Gastroesophageal sphincter (tissue), 4 donors: ENCODE data around the gene SGMS2. TPM values are rescaled to one million over a fixed set of nuclear protein-coding genes. Genes with fewer than 3 reads are reported as not detected.

ENCODE experiments used
- ATAC-seq: fragments of 150-250 bp; one replicate; pipeline ENCODE4 v1.9.1; 2016; ENCODE audit warnings: mild to moderate bottlenecking, moderate library complexity
- H3K27ac ChIP-seq, 4 donors: fragments of 200-600 bp; sonication (generic) in 3 of 4; 1 replicate in 3 of 4; 2 replicates in 1 of 4; pipeline ENCODE4 v1.5.1; 2016 to 2019
- H3K27me3 ChIP-seq: fragments of 200-600 bp; sonication (generic); one replicate; pipeline ENCODE4 v1.5.1; 2019
- H3K36me3 ChIP-seq, 2 donors: fragments of 200-600 bp; sonication (generic); one replicate each; pipeline ENCODE4 v1.5.1; 2019; ENCODE audit warnings: control low read depth in 1 of 2
- H3K4me1 ChIP-seq, 3 donors: fragments of 200-600 bp; sonication (generic); 1 replicate in 2 of 3; 2 replicates in 1 of 3; pipeline ENCODE4 v1.5.1; 2016 to 2019; ENCODE audit warnings: control low read depth in 2 of 3
- H3K4me3 ChIP-seq, 2 donors: fragments of 200-600 bp; sonication (generic); one replicate each; pipeline ENCODE4 v1.5.1; 2019; ENCODE audit warnings: mild to moderate bottlenecking in 1 of 2, moderate library complexity in 1 of 2
- H3K9me3 ChIP-seq, 3 donors: fragments of 200-600 bp; sonication (generic); one replicate each; pipeline ENCODE4 v1.5.1; 2017 to 2019; ENCODE audit warnings: control low read depth in 2 of 3
- CTCF ChIP-seq, 4 experiments: fragments of 200-600 bp in 2 of 4; fragments of 450-650 bp in 2 of 4; sonication (generic) in 1 of 4; IDR thresholded peaks; one replicate each; pipeline ENCODE4 v1.5.1; 2017 to 2019; ENCODE audit warnings: antibody characterized with exemption in 4 of 4, mild to moderate bottlenecking in 2 of 4, moderate library complexity in 2 of 4
- EP300 ChIP-seq: sonication (generic); formaldehyde crosslinking; IDR thresholded peaks from one replicate; pipeline ENCODE4 v1.6.1; 2017; ENCODE audit warnings: antibody characterized with exemption, mild to moderate bottlenecking
- POLR2A ChIP-seq, 2 donors: fragments of 450-650 bp; IDR thresholded peaks; one replicate each; pipeline ENCODE4 v1.6.1; 2017; ENCODE audit warnings: antibody characterized with exemption in 2 of 2, mild to moderate bottlenecking in 2 of 2, moderate library complexity in 1 of 2
- POLR2AphosphoS5 ChIP-seq: sonication (generic); formaldehyde crosslinking; IDR thresholded peaks from one replicate; pipeline ENCODE4 v1.6.1; 2017; ENCODE audit warnings: antibody characterized with exemption
- WGBS, 2 donors: methylation state at CpG; one replicate each; pipeline ENCODE4 v1.1.5; 2018; ENCODE audit warnings: low coverage in 1 of 2; 5-methylcytosine and 5-hydroxymethylcytosine counted together
- total RNA-seq, 4 donors: library from RNA; depleted of rRNA; stranded (reverse); fragments of >200 nt; gene quantifications; one replicate each; pipeline ENCODE4 v1.1.0, GENCODE V29; 2016

SGMS2 gene
- total RNA-seq, 4 donors from 2014 or later: 170 to 499 (median 277) TPM

- H3K9me3 ChIP-seq: no peaks in the 10 kb centered on the region
- no peaks in the 10 kb centered on the region for H3K27me3 ChIP-seq
- ATAC-seq: no peak
- TF ChIP-seq CTCF (IDR thresholded peaks at IDR 0.05) (no peak), POLR2AphosphoS5 (no peak), EP300 (no peak), POLR2A (IDR thresholded peaks at IDR 0.05) (no peak)
- H3K4me3 ChIP-seq: no peak overlapping the region
- H3K27ac ChIP-seq: no peak overlapping the region
- no peaks in the 10 kb centered on the region for H3K4me1 ChIP-seq
- H3K36me3 ChIP-seq: no peaks in the 10 kb centered on the region
- WGBS, 2 donors: 45 to 50% methylated on average over 1 of the region's 1 CpG
Observed at GRCh38 chr4:107815158-107815557, 9.6 kb upstream of the SGMS2 start.

GRCh38 chr4:107818301-107818910, 6.3 kb upstream of the SGMS2 start:
- H3K4me3 ChIP-seq: no peak overlapping the region
- TF ChIP-seq EP300 (no peak), CTCF (IDR thresholded peaks at IDR 0.05) (no peak), POLR2A (IDR thresholded peaks at IDR 0.05) (no peak)
- no peak overlapping the region for H3K27ac ChIP-seq
- H3K36me3 ChIP-seq: no peaks in the 10 kb centered on the region
- no peaks in the 10 kb centered on the region for H3K9me3 ChIP-seq
- ATAC-seq: no peak
- 82 to 86% methylated on average over 1 to 3 of the region's 3 CpGs for WGBS, 2 donors
- H3K27me3 ChIP-seq: no peaks in the 10 kb centered on the region
- H3K4me1 ChIP-seq: no peaks in the 10 kb centered on the region

GRCh38 chr4:107823870-107824349, 822 bp upstream of the SGMS2 start:
- TF ChIP-seq POLR2A (IDR thresholded peaks at IDR 0.05): no peak
- TF ChIP-seq POLR2AphosphoS5: peak; percentile 65
- H3K27me3 ChIP-seq: no peaks in the 10 kb centered on the region
- no peak for ATAC-seq
- no peaks in the 10 kb centered on the region for H3K9me3 ChIP-seq
- 39 to 40% methylated on average over 3 to 11 of the region's 11 CpGs for WGBS, 2 donors
- peak overlapping the region; percentile 80 to 83 for H3K4me3 ChIP-seq
- H3K4me1 ChIP-seq: peaks cover 0 to 40% (median 0%) of the 10 kb centered on the region in 3 donors
- no peaks in the 10 kb centered on the region for H3K36me3 ChIP-seq
- H3K27ac ChIP-seq: peak overlapping the region; percentile 91 to 99 (median 97)

GRCh38 chr4:107825072-107825824, 516 bp downstream of the SGMS2 start:
- no peaks in the 10 kb centered on the region for H3K9me3 ChIP-seq
- H3K4me1 ChIP-seq: peaks cover 0 to 43% (median 0%) of the 10 kb centered on the region in 3 donors
- no peak for TF ChIP-seq POLR2A (IDR thresholded peaks at IDR 0.05)
- TF ChIP-seq EP300: no peak
- peak; percentile 28 for TF ChIP-seq POLR2AphosphoS5
- TF ChIP-seq CTCF (IDR thresholded peaks at IDR 0.05): peak in 2 of 4 experiments; percentile 0 to 13
- ATAC-seq: peak; percentile 66
- no peaks in the 10 kb centered on the region for H3K36me3 ChIP-seq
- H3K27me3 ChIP-seq: no peaks in the 10 kb centered on the region
- H3K4me3 ChIP-seq: peak overlapping the region; percentile 80 to 83
- WGBS, 2 donors: 0 to 3% methylated on average over 6 to 9 of the region's 39 CpGs
- H3K27ac ChIP-seq: peak overlapping the region; percentile 91 to 99 (median 97)

GRCh38 chr4:107826421-107826980, 1.8 kb downstream of the SGMS2 start:
- Histone ChIP-seq H3K4me1 (peaks cover 0 to 55% (median 3%) of the 10 kb centered on the region in 3 donors), H3K4me3 (peak overlapping the region; percentile 80 to 83), H3K36me3 (no peaks in the 10 kb centered on the region), H3K9me3 (no peaks in the 10 kb centered on the region), H3K27ac (peak overlapping the region; percentile 91 to 99 (median 97)), H3K27me3 (no peaks in the 10 kb centered on the region)
- WGBS, 2 donors: 28 to 34% methylated on average over 5 of the region's 5 CpGs
- ATAC-seq: no peak
- no peak for TF ChIP-seq POLR2AphosphoS5
- no peak for TF ChIP-seq EP300
- no peak for TF ChIP-seq CTCF (IDR thresholded peaks at IDR 0.05)
- no peak for TF ChIP-seq POLR2A (IDR thresholded peaks at IDR 0.05)
